ENCODE data around the gene MED8. TPM values are rescaled to one million over a fixed set of nuclear protein-coding genes. Genes with fewer than 3 reads are reported as not detected.

Gene MED8
- total and polyA plus RNA-seq, 2 of the 13 experiments (the other 11 are each of a cell fraction or from before 2014, with no cell fraction given): 16.9 to 77.4 TPM

- peak; percentile 62; the same call in 1 of the 2 replicates for TF ChIP-seq HMGXB3 (CRISPR knock-in tag; IDR thresholded peaks at IDR 0.05; ENCODE audit: borderline replicate concordance)
- TF ChIP-seq JDP2 (CRISPR knock-in tag; IDR thresholded peaks at IDR 0.05; ENCODE audit: borderline replicate concordance): no peak
- no peak; the same call in 1 of the 2 replicates for TF ChIP-seq GATAD2A (CRISPR knock-in tag; IDR thresholded peaks at IDR 0.05)
- TF ChIP-seq TBX3 (IDR thresholded peaks at IDR 0.05; ENCODE audit: borderline replicate concordance): no peak
- TF ChIP-seq CHCHD3 (CRISPR knock-in tag; IDR thresholded peaks at IDR 0.05): no peak
- no peak for TF ChIP-seq ZNF30 (CRISPR knock-in tag; IDR thresholded peaks at IDR 0.05)
- no peak for TF ChIP-seq FLYWCH1 (CRISPR knock-in tag; IDR thresholded peaks at IDR 0.05)
- TF ChIP-seq IKZF5 (CRISPR knock-in tag; IDR thresholded peaks at IDR 0.05): peak; percentile 77; the same call in 1 of the 2 replicates
- TF ChIP-seq NAIF1 (CRISPR knock-in tag; IDR thresholded peaks at IDR 0.05; ENCODE audit: borderline replicate concordance): 0 out of 2 replicates have a peak, but pooled peaks have one; percentile 49
- peak; percentile 92 for TF ChIP-seq SRSF1 (optimal IDR thresholded peaks at IDR 0.05; ENCODE audit: low read depth, low read length)
- TF ChIP-seq MAF1 (CRISPR knock-in tag; IDR thresholded peaks at IDR 0.05; ENCODE audit: borderline replicate concordance): no peak
- TF ChIP-seq SP4 (CRISPR knock-in tag; IDR thresholded peaks at IDR 0.05): peak; percentile 84
- 0 out of 2 replicates have a peak, but pooled peaks have one; percentile 32 for TF ChIP-seq ZNF546 (CRISPR knock-in tag; conservative IDR thresholded peaks at IDR 0.05)
- peak; percentile 48 for TF ChIP-seq ZBTB7B (CRISPR knock-in tag; IDR thresholded peaks at IDR 0.05)
- TF ChIP-seq ZBTB3 (CRISPR knock-in tag; IDR thresholded peaks at IDR 0.05; ENCODE audit: borderline replicate concordance, low read depth): no peak
- no peak for TF ChIP-seq BRCA1 (CRISPR knock-in tag; IDR thresholded peaks at IDR 0.05)
- TF ChIP-seq ZNF274 (CRISPR knock-in tag; IDR thresholded peaks at IDR 0.05): peak; percentile 82
- no peak; the same call in 1 of the 2 replicates for TF ChIP-seq MEF2D (CRISPR knock-in tag; IDR thresholded peaks at IDR 0.05)
- 0 out of 2 replicates have a peak, but pooled peaks have one; percentile 28 for TF ChIP-seq ZFP1 (CRISPR knock-in tag; IDR thresholded peaks at IDR 0.05)
- TF ChIP-seq PLRG1 (conservative IDR thresholded peaks at IDR 0.05): no peak
- 0 out of 2 replicates have a peak, but pooled peaks have one; percentile 22 for TF ChIP-seq RCOR2 (CRISPR knock-in tag; IDR thresholded peaks at IDR 0.05)
- TF ChIP-seq NFE2L2 (IDR thresholded peaks at IDR 0.05; ENCODE audit: low read length): no peak
- TF ChIP-seq ZC3H4 (CRISPR knock-in tag; IDR thresholded peaks at IDR 0.05; ENCODE audit: borderline replicate concordance): no peak
- 0 out of 2 replicates have a peak, but pooled peaks have one; percentile 4 for TF ChIP-seq FOSL2 (CRISPR knock-in tag; IDR thresholded peaks at IDR 0.05)
- TF ChIP-seq SATB2 (CRISPR knock-in tag; IDR thresholded peaks at IDR 0.05): no peak
- TF ChIP-seq MEIS2 (CRISPR knock-in tag; IDR thresholded peaks at IDR 0.05): no peak
Observed at GRCh38 chr1:43389326-43390313, at the start of gene MED8, which contains the start of gene SZT2 (continued).

All from HepG2 (cell line).